ENCODE measurements around the gene CCDC112.

CCDC112 gene

GRCh38 chr5:115317320-115317719 lies 20.9 kb upstream of the CCDC112 start:
- no peak for DNase-seq

DNA sequence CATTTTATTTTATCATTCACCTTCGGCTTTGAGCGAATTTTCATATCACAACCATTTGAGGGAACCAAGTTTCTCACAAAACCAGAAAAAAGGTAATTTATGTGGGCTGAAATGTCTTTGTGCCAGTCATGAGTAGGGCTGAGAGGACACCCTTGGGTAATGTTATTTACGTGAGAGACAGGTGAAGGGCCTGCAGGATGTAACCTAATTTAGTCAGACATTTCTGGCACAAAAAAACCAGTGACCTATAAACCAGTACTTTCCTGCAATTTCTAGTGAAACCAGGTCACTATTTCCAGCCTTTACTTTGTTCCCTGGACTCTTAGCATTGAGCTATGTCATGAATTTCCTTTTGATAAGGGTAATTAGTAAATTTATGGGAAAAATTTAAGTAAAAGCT lies 17.2 kb upstream of the CCDC112 start:
- DNase-seq: peak in 1 of 14 donors; percentile 75

DNA sequence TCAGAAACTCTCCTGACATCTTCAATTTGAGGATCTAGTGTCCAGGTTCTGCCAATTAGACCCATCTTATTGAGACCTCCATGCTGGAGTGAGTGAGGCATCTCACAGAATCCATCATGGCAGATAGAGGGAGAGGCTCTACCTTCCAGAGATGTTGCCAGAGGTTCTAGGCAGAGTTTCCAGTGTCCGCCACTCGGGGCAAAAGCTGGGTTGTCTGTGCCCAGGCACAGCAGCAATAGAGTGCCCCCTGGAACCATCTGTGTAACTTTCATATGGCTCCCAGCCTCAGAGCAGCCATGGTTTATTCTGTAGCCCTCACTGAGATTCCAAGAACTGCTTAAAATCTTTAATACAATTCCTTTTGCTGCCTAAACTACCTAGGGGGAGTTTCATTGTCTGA lies 16.6 kb upstream of the CCDC112 start:
- DNase-seq: no peak

- peak in 1 of 14 donors; percentile 29 for DNase-seq
Measured at GRCh38 chr5:115309751-115310370, 13.4 kb upstream of the CCDC112 start.

GRCh38 chr5:115308815-115309214 lies 12.4 kb upstream of the CCDC112 start:
- no peak for DNase-seq

- DNase-seq: no peak
Measured at GRCh38 chr5:115306011-115306536, 9.6 kb upstream of the CCDC112 start.

- no peak for DNase-seq
Measured at GRCh38 chr5:115304496-115304895, 8.0 kb upstream of the CCDC112 start.

DNA sequence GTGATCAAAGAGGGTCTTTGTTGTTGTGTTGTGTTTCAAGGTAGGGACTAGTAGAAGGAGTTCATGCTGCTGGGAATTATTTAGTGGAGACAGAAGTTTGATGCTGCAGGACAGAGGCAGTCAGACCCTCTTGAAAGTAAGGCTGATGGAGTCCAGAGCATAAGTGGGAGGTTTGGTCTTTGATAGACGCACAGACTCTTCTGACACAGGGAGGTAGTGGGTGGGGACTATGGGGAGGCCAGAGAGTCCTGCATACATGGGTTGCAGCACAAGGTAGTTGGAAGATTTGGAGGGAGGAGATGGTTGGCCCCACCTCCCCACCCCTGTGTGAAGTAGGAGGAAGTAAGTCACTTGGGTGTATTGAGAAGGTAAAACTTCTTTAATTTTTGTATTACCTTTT lies 2.4 kb upstream of the CCDC112 start:
- DNase-seq: no peak

DNA sequence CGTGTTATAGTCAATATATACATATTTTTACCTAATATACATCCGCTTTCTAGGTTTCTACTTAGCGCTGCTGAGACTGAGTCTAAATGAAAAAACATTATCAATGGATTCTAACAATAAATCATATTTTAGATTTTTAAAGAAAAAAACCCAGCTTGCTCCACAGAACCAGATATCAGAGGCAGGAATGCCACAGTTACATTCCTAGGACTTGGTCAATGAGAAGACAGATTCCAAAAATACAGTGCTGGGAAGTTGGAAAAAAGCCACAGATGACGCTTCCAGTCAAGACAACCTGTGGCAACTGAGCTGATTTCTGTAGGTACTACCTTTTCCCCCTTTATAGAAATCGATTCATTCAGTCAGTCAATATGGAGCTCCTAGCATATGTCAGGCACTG lies 577 bp upstream of the CCDC112 start:
- DNase-seq: peak in 1 of 14 donors; percentile 47

GRCh38 chr5:115295777-115296123 lies 704 bp downstream of the CCDC112 start:
- DNase-seq: peak in 2 of 14 donors; percentile 15 to 55

DNA sequence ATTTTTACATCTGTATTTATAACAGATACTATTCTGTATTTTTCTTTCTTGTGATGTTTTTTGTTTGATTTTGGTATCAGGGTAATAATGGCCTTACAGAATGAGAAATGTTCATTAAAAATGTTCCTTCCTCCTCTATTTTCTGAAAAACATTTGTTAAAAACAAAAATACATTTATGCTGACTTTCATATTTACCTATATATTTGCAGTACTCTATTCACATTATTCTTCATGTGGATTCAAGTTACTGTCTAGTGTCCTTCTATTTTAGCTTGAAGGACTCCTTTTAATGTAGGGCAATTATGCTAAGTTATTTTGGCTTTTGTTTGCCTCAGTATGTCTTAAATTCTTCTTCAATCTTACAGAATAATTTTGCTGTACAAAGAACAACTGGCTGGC lies 5.1 kb downstream of the CCDC112 start:
- no peak for DNase-seq

GRCh38 chr5:115289104-115289503 lies 7.3 kb downstream of the CCDC112 start:
- DNase-seq: no peak

DNA sequence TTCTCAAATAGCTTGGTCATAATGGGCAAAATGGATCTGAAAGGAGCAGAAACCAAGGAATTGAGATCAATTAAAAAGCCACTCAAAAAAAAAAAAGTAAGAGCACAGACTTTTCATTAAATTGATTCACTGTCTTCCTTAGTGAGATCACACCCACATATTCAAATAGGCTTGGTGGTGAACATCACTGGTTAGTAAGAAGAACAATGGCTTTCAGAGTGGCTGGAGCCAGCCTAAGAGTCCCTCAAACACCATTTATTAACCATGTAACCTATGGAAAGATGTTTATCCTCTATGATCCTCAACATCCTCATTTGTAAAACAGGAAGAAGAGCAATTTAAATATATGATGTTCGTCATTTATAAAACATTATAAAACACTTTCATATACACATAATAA lies 12.4 kb downstream of the CCDC112 start:
- DNase-seq: no peak

DNA sequence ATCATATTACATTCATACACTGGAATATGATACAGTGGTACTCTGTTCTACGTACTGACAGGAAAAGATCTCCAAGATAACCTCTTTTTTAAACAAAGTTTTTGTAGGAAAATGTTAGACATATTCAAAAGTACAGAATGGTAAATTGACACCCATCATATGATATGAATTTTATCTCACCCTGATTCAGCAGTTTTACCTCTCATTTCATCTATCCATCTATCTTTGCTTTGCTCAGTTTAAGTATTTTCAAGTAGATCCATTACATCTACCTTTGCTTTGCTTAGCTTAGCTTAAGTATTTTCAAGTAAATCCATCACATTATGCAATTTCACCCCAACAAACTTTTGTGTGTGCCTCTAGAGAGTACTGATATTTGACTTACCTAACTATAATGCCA lies 14.3 kb downstream of the CCDC112 start:
- DNase-seq: no peak

- DNase-seq: no peak
Measured at GRCh38 chr5:115274584-115274983, 21.9 kb downstream of the CCDC112 start.

DNA sequence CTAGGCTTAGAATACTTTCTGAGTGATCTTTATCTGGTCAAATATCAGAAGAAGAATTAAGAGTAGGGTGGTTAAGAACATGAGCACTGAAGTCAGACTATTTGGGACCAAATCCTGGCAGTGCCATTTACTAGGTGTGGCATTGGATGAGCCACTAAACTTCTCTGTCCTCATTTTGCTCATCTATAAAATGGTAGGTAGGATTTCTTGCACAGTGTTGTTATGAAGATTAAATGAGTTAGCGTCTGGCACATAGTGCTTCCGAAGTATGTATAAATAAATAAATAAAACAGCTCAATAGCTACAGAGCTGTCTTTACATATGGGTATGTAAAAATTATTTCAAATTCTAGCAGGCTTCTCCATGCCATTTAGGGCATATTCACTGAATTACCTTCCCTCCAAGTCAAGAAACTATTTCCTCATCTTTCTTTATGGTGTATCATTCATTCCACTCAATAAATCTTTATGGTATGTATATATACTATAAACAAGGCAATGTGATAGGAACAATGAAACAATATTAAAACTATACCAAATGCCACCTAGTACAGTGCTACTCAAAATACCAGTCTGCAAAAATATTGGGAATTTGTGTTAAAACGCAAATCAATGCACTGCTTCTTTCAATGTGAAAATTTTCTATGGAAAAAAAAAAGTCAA lies 24.0 kb downstream of the CCDC112 start:
- DNase-seq: no peak

DNA sequence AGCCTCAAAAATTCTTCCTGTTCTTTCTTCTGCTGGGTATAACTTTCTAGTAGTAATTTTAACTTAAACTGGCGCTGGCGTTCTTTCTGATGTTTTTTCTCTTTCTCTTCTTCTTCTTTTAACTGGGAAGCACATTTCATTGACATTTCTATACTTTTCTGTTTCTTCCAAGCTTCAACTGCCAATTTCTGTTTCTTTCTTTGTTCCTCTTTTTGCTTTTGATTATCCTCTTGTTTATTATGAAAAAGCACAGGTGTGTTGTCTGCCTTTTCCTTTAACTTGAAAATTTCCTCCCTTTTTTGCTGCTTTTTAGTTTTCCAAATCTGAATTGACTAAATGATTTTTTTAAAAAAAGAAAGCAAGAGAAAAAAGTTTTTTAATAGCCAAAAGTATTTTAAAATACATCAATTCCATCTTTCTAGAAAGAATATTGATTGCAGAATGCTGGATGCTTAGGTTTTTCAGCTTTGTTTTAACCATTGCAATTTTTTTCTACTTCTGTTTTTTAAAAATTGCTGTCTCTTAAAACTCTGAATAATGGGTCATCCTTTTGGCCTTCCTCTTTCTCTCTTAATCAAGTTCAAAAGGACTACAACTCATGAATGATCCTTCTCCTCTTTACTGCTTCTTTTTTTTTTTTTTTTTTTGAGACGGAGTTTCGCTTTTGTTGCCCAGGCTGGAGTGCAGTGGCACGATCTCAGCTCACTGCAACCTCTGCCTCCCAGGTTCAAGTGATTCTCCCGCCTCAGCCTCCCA lies 25.0 kb downstream of the CCDC112 start:
- DNase-seq: no peak

DNA sequence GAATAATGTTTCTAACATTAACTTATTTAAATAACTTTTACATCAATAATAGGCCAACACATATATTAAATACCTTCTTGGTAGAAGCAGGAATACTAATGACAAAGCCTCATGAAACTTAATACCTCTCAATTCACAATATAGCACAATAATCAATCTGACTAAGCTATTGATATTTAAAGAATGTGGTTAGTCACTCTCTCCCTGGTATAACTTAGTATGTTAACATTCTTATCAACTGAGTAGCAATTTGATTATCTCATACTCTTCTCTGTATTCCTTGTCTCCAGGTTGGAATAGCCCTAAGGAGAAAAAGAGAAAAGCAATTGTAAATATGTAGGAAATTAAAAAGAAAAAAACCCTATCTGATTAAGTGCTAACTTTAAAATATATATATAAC lies 28.8 kb downstream of the CCDC112 start:
- DNase-seq: no peak

DNA sequence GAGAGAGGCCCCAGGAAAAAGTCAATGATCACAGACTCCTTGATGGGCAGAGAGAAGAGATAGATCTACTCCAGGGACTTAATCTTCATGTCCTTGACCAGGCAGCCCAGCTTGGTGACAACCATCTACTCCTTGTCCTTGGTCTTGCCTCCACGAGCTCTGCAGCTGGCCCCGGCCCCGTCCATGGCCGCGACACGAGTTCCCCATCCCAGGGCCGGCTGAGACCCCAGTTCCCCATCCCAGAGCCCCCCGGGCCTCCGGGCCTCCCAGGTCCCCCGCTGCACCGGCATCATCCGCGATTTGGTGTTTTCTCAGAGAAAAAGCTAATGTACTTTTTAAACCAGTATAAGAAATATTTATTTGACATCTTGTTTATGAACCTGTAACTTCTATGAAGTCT lies 31.2 kb downstream of the CCDC112 start:
- DNase-seq: no peak

- DNase-seq: no peak
Measured at GRCh38 chr5:115264786-115265185, 31.7 kb downstream of the CCDC112 start.

GRCh38 chr5:115263078-115263380 lies 33.4 kb downstream of the CCDC112 start:
- no peak for DNase-seq

DNA sequence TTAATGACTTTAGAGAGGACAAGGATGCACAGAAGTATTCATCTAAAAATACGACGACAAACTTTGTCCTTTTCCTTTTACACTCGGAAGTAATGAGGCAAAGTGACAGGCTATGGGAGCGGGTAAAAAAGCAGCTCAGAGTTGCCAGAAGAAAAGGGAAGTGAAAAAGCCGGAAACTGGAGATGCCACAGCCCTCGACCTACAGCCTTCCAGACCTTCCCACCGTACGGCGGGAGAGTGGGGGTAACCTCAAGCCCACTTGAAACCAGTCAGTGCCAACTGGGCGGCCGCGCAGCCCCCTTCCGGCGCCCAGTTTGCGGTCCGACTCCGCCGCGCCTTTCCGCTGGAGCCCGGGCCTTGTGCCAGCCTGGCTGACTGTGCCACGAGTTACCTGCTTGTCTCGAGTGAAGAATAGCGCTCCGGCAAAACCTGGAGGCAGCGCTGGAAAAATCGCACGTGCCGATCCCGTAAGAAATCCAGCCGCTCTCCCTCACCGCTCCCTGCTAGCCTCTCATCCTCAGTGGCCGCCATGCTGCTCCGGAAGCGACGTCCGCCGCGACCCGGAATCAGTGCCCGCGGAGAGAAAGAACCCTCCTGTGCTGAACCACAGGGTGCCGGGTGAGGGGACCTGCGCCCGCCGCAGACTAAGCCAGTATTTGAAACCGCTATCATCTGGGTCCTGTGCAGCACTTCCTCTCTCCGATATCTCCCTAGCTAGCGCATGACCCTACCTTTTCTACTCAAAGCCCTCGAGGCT lies 34.0 kb downstream of the CCDC112 start, which contains the start of gene PGGT1B:
PGGT1B (minus strand) TSS at position 557 of the 757 bp plus-strand sequence; CDS start at position 531, 26 bp downstream.
- DNase-seq: peak in 13 of 14 donors; percentile 30 to 87 (median 78)

- DNase-seq: no peak
Measured at GRCh38 chr5:115262011-115262320, 34.5 kb downstream of the CCDC112 start.

Measured in C1 segment of cervical spinal cord (tissue), 14 donors.